HG03066 (cell line): ENCODE measurements around the gene THG1L.
"Not testable (repeated sequence)": the region's sequence is repeated elsewhere in the genome, so short reads cannot be mapped to it uniquely, and the experiment has no call there.

Experiments used
- ATAC-seq: cut with Tn5 transposase; IDR thresholded peaks from one replicate; pipeline ENCODE4 v1.9.1; 2021; ENCODE audit warnings: low read depth; ENCODE audit not compliant: unreplicated experiment

The THG1L gene

GRCh38 chr5:157726607-157727006 lies 4.6 kb upstream of the THG1L start:
- not testable (repeated sequence) for ATAC-seq

- not testable (repeated sequence) for ATAC-seq
Observed at GRCh38 chr5:157727858-157728257, 3.4 kb upstream of the THG1L start.

- peak; percentile 61 for ATAC-seq
Observed at GRCh38 chr5:157729858-157730257, 1.4 kb upstream of the THG1L start.

GRCh38 chr5:157730900-157731271 lies 334 bp upstream of the THG1L start:
- ATAC-seq = no peak

DNA sequence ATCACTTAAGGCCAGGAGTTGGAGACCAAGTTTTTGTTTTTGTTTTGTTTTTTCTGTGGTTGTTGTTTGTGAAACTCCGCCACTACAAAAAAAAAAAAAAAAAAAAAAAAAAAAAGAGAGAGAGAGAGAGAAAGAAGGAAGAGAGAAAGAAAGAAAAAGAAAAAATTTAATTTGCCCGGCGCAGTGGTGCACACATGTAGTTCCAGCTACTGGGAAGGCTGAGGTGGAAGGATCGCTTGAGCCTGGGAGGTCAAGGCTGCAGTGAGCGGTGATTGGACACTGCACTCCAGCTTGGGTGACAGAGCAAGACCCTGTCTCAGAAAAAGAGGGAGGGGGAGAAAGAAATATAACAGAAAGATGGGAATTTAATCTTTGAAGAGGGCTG lies 902 bp downstream of the THG1L start:
- ATAC-seq = no peak

DNA sequence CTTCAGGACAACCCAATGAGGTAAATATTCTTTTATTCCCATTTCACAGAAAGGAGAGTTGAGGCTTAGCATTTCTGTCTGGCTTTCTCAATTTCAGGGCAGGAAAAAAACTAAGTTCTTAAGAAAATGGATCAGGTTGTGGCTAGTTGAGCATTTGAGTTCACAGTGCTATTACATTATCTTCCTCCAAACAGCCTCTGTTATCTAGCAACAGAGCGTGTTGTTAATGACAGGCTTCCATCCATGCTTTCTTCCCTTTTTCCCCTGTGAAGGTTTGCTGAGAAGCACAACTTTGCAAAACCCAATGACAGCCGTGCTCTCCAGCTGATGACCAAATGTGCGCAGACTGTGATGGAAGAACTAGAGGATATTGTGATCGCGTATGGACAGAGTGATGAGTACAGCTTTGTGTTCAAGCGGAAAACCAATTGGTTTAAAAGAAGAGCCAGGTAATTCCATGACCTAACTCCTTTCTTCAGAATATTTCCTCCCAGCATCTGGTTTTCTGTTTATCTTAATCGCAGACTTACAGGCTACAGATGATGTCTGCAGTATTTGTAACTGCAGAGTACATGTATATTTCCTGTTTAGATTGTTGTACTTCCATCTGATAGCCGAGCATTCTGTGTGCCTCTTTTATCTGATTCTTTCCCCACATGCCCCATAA lies 1.5 kb downstream of the THG1L start:
- no peak for ATAC-seq

GRCh38 chr5:157734436-157734835 lies 3.2 kb downstream of the THG1L start:
- ATAC-seq = no peak

DNA sequence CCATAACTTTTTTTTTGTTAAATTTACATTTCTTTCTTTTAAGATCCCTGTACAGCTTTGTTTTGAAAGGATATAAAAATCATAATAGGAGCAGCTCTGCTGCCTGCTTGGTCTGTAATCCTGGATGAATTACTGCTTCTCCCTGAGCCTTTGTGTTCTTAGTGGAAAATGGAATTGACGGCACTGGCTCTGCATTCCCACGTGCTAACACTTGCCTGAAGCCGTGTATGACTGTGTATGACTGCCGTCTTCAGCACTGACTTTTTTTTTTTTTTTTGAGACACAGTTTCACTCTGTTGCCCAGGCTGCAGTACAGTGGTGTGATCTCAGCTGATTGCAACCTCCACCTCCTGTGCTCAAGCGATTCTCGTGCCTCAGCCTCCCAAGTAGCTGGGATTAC lies 4.8 kb downstream of the THG1L start:
- no peak for ATAC-seq

GRCh38 chr5:157739388-157740228 lies 8.4 kb downstream of the THG1L start:
- no peak for ATAC-seq

DNA sequence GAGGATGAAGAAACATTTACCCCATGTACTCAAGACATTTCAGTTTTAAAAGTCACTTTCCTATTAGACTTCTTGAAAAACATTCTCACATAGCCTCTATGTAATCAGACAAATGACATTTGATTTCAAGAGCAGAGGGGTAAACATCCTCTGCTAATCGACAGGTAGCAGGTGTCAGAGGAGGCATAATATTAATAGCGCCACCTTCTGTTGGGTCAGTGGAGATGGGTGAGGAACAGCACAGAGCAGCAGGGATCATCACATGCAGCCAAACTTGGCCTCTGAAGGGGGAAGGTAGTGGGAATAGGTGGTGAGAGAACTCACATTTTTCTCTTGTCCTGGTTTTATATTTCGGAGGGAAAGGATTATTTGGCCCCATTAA lies 9.0 kb downstream of the THG1L start:
- no peak for ATAC-seq

DNA sequence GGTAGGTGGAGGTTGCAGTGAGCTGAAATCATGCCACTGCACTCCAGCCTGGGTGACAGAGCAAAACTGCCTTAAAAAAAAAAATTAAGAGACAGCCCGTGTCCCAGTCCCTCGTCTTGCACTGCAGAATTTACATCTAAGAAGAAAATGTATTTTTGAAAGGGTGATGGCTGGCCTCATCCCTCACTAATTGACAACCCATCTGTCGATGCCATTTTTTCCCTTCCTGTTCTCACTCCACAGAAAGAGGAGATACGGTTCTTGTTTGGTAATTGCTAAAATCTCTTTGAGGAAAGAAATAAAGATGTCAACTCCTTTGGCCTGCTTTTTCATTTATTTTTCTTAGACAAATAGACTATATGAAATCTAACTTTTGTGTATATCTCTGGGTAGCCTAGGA lies 9.9 kb downstream of the THG1L start:
- no peak for ATAC-seq

GRCh38 chr5:157743163-157744050 lies 12.2 kb downstream of the THG1L start, which contains the start of gene LSM11:
Gene LSM11, plus strand, starts transcription at chr5:157743712. Its CDS starts 39 bp downstream, at chr5:157743751.
- peak; percentile 81 for ATAC-seq

- ATAC-seq = peak; percentile 39
Observed at GRCh38 chr5:157744051-157745011, 13.1 kb downstream of the THG1L start.

GRCh38 chr5:157745041-157745456 lies 13.8 kb downstream of the THG1L start:
- no peak for ATAC-seq

DNA sequence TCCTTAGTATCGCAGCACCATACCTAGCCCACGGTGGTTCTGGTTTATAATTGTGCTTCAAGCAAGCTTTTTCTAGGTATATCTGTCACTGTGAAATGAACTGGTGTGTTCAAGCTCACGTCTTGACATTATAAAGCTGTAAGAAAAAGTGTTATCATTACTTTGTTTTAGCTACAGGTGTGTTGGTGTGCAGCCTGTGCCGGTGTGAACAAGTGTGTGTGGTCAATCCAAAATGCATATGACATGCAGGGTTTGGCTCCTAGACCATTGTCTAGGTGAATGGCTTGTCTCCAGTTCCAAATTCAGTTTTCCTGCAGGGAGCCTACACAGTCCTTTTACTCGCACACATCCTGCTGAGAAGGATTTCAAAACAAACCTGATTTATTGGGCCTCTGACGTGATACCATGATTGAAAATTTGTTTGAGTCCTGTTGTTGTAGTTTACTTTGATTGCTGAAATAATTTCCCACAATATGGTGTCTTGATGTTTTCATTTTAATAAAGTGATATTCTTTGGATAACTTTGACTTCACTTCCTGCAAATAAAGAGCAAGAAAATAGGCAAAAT lies 16.0 kb downstream of the THG1L start:
- ATAC-seq = no peak

DNA sequence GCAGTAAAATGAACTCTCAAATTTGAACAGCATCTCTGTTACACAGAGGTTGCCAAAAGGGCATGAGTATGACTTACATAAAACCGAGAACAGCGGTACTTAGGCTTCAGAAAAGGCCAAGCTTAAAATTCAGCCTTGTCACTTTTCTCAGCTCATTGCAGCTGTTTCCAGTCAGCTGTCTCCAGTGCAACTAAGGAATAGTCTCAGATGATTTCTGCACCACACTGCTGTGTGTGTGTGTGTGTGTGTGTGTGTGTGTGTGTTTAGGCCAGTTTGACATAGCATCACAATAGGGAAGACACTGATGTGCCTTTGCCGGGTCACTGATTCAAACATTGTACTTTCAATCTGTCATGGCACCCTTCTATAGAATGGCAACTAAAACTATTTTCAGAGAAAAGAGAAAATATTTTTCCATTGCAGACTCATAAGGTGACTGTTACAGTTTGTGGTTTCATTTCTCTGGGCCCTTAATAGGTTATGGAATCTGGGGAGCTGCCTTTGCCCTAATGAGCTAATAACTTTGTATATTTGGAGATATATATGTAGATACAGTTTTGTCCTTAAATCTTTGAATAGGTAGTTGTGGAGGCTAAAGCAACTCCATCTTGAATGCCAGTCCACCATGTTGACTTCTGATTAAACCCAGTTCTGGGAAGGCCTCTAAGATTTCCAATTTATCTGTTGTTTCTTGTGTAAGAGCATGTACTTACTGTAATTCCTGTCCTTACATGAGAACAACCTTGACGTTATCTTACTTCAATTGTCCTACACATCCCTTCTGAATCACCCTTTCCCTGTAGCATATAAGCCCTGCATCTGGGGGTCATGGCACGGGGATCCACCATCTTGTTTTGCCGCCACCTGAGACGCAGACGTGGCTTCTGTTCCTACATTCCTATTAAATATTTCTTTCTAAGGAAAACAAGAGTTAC lies 16.8 kb downstream of the THG1L start:
- no peak for ATAC-seq

- no peak for ATAC-seq
Observed at GRCh38 chr5:157748760-157749461, 17.7 kb downstream of the THG1L start.

DNA sequence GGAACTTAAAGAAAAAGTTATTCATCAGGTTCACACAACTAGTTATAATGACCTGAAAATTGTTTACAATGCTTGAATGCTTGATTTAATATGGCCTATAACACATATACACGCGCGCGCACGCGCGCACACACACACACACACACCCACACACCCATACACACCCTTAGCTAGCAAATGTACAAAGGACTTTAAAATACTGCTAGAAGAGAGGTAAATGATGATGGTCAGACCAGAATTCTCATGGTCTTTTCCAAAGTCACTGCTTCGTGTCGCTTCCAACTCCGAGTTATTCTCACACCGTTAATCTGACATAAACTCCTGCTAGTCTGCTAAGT lies 18.2 kb downstream of the THG1L start:
- ATAC-seq = no peak
